GM18870 (cell line): ENCODE results near the gene CCDC92.

Experiments used
- ATAC-seq: cut with Tn5 transposase; IDR thresholded peaks from one replicate; pipeline ENCODE4 v1.9.1; 2021; ENCODE audit warnings: moderate library complexity; ENCODE audit not compliant: unreplicated experiment

The CCDC92 gene

GRCh38 chr12:123972457-123973401, at the start of gene CCDC92, which contains the start of gene ZNF664:
CCDC92 (minus strand) TSS chr12:123972831; CDS start chr12:123944305, 28,526 bp downstream.
ZNF664 (plus strand) TSS chr12:123973215; CDS start chr12:124012145, 38,930 bp downstream.
- no peak for ATAC-seq

GRCh38 chr12:124022161-124022560, 49.5 kb upstream of the CCDC92 start:
- ATAC-seq = no peak

- no peak for ATAC-seq
Measured at GRCh38 chr12:124021007-124021406, 48.4 kb upstream of the CCDC92 start.

GRCh38 chr12:124020514-124020949, 47.9 kb upstream of the CCDC92 start:
- no peak for ATAC-seq

GRCh38 chr12:124019115-124019514, 46.5 kb upstream of the CCDC92 start:
- no peak for ATAC-seq

GRCh38 chr12:124018539-124018938, 45.9 kb upstream of the CCDC92 start:
- no peak for ATAC-seq

GRCh38 chr12:124017064-124017463, 44.4 kb upstream of the CCDC92 start:
- no peak for ATAC-seq

- ATAC-seq = no peak
Measured at GRCh38 chr12:124015494-124016461, 43.1 kb upstream of the CCDC92 start.

GRCh38 chr12:124013073-124013472, 40.4 kb upstream of the CCDC92 start:
- ATAC-seq = no peak

- ATAC-seq = no peak
Measured at GRCh38 chr12:124011435-124012115, 38.9 kb upstream of the CCDC92 start.

GRCh38 chr12:124010687-124011086, 38.1 kb upstream of the CCDC92 start:
- no peak for ATAC-seq

GRCh38 chr12:124009781-124010180, 37.1 kb upstream of the CCDC92 start:
- ATAC-seq = no peak

- ATAC-seq = no peak
Measured at GRCh38 chr12:124008595-124008994, 36.0 kb upstream of the CCDC92 start.

- no peak for ATAC-seq
Measured at GRCh38 chr12:124007826-124008570, 35.4 kb upstream of the CCDC92 start.

GRCh38 chr12:124006846-124007713, 34.4 kb upstream of the CCDC92 start:
- ATAC-seq = no peak

GRCh38 chr12:124006085-124006845, 33.6 kb upstream of the CCDC92 start:
- ATAC-seq = no peak

- ATAC-seq = no peak
Measured at GRCh38 chr12:124004233-124004875, 31.7 kb upstream of the CCDC92 start.

- no peak for ATAC-seq
Measured at GRCh38 chr12:124002654-124003053, 30.0 kb upstream of the CCDC92 start.
